ENCODE results near the gene PRKG1.

- TF ChIP-seq CTCF (conservative IDR thresholded peaks at IDR 0.05; ENCODE audit: low read depth, low read length) (no peak), EZH2phosphoT487 (IDR thresholded peaks at IDR 0.05; ENCODE audit: borderline replicate concordance, low read length) (no peak), EZH2 (IDR thresholded peaks at IDR 0.05; ENCODE audit: low read length, unreplicated experiment) (no peak)
These were observed 157.5 kb downstream of the PRKG1 start for GRCh38 chr10:51231754-51232153.
